ENCODE data around the gene MGARP.
"Not testable (repeated sequence)": the region's sequence is repeated elsewhere in the genome, so short reads cannot be mapped to it uniquely, and the experiment has no call there.

The MGARP gene

DNA sequence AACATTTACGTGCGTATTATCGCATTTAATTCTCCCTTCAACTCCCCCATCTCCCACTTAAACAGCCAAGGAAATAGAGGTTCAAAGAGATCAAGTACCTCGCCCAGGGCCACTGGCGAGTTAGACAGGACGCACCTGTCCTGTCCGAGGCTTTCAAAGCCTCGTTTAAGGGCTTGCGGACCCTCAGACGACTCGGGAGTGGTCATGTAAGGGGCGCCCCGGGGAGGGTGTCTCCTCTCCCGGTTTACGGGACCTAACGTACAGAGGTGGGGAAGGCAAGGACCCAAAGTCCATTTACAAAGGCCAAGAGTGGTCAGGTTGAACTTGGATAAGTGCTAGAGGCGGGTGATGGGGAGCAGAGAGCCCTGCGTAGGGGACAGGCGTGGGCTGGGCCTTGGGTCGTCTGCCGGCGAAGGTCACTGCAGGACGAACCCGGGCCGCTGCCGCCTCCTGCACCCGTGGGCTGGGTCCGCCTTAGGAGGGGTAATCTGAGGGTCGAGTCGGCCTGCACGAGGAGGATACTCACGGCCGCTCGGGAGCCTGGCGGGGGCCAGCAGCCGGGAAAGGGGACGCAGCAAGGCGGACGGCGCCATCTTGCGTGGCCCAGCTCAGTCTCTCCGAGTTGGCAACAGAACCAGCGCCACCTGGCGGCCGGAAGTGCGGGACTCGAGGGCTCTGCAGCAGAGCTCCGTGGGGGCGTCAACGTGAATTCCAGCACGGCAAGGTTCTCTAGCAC lies 15.3 kb upstream of the MGARP start:
- peak; percentile 87 for DNase-seq (ENCODE audit: low read depth)

DNA sequence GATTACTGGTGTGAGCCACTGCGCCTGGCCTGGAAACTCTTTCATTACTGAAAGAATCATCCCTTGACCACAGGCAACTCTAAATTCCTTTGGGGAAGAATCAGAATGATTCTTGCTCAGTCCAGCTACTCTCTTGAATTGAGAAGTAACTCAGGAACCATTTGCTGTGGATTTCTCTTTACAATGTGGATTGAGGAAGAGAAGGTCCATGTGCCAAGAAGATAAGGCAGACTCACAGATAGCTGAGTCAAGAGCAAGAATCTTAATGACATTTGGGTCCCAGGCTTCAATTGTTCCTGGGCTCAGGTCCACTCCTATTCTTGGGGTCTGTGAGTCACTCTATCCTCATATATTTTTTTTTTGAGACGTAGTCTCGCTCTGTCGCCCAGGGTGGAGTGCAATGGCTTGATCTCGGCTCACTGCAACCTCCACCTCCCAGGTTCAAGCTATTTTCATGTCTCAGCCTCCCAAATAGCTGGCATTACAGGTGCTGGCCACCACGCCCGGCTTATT lies 6.2 kb upstream of the MGARP start:
- no peak for DNase-seq (ENCODE audit: low read depth)

DNA sequence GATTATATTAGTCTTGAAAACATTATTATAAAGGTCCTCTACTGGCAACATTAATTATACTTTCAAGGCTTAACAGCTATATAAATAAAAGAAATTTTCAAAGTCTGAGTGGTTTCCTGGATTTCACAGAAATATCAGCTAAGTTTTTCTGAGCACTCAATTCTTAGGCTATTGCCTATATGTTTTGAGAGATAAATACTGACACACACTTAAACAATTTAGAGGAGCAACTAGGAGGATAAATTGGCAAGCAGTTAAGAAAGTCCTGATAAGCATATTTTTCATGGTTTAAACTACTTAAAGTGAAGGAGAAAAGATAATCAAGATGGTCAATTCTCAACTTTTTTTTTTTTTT lies 2.7 kb upstream of the MGARP start:
- DNase-seq (ENCODE audit: low read depth): no peak

DNA sequence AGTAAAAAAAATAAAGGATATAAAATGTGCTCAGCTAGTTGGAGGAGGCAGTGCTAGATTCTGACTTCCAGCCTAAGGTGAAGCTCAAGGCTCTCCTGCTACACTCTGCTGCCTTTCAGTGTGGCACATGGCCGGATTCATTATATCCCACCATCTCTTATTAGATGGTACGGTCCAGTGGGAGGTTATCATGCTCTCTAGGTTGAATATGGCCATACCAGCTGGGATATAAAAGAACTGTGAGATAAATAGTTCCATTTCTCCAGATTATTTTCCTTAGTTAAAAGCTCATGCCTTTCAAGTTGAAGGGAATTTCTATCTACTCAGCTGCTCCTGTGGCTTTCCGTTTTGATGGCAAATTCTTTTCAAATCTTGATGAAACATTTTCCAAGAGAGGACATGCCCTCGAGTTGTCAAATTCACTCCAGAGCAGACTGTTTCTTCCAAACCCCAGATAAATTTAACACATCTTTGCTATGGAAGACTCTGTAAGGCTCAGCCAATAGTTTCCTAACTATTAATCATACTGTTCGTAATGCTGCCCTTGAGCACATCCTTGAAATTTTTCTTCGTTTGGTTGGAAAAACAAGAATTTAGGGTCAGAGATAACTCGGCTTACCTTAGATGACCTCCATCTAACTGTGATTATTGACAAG lies 2.2 kb upstream of the MGARP start:
- DNase-seq (ENCODE audit: low read depth): no peak

DNA sequence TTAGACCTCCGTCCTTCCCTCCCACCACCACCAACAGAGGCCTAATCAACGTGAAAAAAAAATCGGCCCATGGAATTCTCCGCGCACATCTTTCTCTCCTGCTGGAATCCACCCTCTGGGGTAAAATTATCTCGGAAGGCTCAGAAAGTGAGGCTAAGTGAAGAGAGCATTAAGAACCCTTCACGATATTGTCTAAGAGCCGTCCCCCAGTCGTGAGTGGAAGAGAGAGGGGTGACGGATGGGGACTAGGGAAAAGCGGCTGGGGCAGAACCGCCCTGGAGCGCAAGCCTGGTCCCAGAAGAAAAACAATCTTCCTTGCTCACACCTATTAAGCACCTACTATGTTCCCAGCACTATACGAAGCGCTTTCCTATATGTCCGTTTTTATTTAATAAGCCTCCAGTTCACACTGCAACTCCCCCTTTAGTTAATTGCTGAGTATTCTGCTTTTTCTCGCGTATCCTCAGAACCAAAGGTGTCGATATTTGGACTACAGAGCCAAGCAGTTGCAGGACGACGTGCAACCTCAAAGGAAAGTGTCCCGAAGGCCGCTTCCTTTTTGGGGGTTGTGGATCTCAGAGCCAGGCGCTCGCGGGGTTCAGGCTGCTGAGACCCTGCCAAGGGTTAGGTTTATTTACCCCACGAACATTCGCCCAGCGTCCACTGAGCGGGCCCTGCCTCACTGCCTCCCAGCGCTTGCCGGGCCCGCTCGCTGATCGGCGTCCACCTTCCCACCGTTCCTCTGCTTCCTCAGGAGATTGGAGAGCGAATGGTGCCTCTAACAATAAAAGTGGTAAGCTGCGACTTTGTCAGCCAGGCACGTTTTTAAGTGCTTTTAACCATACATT lies 889 bp downstream of the MGARP start:
- DNase-seq (ENCODE audit: low read depth): no peak

DNA sequence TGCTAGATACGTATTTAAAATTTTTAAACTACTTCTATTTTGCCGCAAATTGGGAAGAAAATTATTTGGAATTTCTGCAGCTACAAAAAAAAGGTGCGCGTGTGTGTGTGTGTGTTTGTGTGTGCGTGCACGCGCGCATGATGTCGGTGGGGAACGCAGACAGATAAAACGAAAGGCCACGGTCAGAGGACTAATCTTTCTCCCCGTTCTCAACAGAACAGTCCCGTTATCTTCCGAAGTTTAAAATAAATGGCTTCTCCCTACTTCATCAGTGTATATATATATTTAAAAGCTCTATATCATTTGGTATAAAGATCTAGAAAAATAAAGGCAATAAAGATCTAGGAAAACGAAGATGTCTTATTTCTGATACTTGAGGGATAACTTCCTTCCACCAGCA lies 1.5 kb downstream of the MGARP start:
- DNase-seq (ENCODE audit: low read depth): no peak

DNA sequence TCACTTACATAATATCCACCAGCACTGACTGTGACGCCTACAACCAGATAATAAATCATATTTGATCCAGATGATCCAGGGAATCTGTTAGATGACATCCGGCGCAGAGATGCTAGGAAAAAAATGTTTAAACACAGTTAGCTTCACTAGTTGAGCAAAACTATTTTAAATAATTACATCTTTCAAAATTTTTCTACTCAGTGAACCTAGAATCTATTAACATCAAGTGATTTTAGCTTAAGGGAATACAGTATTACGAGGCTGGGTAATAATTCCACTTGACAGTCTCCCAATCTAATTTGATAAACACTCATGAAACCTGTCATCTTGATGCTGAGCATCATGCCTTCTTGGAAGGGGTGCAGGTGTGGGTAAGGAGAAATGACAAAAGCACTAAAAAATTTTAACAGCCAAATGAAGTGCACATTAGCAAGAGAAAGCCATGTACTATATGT lies 4.7 kb downstream of the MGARP start:
- DNase-seq (ENCODE audit: low read depth): no peak

DNA sequence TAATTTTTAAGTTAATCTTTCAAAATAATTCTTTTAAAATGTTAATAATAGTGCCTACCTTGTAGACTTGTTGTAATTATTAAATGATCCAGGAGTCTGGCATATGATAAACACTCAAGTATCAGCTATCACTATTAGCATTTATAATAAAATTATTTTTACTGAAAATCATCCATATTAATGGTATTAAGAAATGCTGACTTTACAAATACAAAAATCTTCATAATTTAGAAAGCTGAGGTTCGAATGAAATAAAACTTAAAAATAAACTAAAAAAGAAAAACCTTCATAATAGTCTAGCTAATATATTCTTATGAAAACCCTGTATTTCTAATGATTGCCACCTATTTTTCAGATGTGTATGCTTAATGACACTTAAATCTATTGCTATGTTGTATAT lies 5.2 kb downstream of the MGARP start:
- DNase-seq (ENCODE audit: low read depth): no peak

DNA sequence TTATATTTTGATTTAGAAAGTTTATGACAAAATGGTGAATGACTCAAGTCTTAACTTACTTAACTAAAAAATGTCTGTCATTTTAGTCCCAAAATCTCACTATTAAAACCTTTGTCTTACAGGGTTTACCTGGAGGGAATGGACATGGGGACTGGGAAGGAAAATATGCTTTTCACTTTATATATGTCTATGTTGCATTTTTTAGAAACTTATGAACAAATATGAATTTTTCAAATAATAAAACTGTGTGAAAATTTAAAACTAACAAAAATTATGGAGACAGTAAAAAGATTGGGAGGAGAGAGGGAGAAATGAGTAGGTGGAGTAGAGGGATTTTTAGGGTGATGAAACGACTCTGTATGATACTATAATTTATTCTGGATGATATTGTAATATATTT lies 6.2 kb downstream of the MGARP start:
- no peak for DNase-seq (ENCODE audit: low read depth)

DNA sequence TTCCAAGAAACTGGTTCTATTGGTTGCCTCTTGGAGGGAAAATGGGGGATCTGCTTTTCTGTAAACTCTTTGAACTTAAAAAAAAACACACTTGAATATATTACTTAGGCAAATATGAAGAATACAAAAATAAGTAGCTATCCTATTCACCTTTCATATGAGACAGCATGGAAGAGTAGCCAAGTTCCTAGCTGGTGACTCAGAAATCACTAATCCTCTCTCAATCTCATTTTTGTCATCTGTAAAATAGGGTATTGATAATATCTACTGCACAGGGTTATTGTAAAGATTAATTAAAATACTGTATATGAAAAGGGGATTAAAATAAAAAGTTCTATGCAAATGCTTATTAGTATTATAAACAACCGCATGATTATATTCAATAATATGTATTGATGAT lies 12.7 kb downstream of the MGARP start:
- DNase-seq (ENCODE audit: low read depth): no peak

DNA sequence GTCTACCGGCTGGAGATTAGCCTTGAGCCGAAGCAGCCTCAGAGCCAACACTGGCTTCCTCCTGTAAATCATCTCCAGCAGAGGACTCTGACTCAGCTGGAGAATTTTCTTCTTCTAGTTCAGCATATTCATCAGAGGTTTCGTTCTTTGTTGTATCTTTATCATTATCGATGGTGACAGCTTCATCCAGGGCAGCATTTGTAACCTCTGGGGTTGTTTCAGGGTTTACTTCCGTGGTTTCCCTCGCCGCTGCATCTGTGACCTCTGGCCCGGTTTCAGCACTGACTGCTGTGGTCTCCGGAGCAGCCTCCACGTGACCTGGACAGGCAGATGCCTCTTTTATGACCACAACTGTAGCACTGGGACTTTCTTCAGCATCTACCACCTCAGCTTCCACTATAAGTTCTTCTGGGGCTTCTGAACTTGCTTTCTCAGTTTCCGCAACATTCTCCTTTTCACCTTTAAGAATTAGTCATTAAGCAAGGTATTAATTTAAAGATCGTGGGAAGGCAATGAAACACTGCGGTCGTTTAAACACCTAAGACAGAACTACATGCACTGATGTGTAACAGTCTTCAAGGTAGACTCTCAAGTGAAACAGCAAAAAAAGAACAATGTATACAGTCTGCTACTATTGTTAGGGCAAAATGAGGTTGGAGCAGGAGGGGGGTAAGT lies 13.3 kb downstream of the MGARP start:
- peak; percentile 65 for DNase-seq (ENCODE audit: low read depth)

DNA sequence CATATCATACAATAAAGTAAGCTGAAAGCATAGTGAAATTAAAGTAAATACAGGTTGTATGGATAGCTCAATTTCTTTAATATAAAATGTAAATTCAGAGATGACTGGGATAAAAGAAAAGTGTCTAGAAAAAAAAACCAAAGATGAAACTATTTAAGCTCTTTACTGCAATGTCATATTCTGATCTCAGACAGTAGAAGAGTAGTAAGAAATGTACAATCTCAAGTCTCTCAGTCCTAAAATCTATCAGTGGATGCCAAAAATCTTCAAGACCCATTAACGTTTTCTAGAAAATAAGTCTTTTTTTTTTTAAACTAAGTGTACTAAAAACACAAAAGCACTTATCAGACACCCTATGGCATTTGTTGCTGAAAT lies 13.8 kb downstream of the MGARP start:
- no peak for DNase-seq (ENCODE audit: low read depth)

DNA sequence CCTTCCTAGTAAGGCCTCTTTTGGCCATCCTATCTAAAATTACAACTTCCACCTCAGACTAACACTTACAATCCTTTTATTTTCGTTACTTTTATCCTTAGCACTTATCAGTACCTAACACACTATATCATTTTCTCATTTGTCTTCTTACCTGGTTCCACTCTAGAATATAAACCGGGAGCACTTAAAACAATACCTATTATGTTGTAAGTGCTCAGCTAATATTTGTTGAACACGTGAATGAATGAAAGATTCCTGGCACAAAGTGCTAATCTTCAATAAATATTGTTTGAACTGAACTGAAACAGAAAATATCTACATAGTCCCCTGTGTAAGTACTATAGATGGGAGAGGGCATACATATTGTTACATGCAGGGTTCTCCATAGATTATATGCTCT lies 14.4 kb downstream of the MGARP start:
- DNase-seq (ENCODE audit: low read depth): no peak

DNA sequence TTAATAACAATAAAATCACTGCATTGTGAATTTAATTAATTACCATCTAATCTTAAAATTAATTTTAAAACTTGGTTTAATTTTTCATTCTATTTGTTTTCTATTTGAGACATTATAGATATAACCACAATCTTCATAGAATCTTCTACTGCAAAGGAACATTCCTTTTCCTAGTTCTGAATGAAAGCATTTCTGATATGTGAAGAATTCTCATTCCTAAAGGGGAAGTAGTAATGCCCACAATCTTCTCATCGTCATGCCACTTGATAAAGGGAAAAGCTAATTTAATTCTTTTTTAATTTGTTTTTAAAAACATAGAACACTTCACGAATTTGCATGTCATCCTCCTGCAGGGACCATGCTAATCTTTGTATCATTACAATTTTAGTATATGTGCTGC lies 23.7 kb downstream of the MGARP start:
- DNase-seq (ENCODE audit: low read depth): no peak

DNA sequence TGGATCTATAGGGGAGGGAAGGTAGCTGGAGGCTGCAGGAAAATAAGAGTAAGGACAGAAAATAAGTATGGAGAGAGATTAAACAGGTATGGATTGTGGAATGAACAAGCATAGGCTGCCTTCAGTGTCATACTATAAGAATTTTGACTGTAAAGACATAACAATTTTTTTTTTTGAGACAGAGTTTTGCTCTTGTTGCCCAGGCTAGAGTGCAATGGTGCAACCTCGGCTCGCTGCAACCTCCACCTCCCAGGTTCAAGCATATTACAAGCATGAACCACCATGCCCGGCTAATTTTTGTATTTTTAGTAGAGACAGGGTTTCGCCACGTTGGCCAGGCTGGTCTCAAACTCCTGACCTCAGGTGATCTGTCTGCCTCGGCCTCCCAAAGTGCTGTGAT lies 24.4 kb downstream of the MGARP start:
- not testable (repeated sequence) for DNase-seq (ENCODE audit: low read depth)

DNA sequence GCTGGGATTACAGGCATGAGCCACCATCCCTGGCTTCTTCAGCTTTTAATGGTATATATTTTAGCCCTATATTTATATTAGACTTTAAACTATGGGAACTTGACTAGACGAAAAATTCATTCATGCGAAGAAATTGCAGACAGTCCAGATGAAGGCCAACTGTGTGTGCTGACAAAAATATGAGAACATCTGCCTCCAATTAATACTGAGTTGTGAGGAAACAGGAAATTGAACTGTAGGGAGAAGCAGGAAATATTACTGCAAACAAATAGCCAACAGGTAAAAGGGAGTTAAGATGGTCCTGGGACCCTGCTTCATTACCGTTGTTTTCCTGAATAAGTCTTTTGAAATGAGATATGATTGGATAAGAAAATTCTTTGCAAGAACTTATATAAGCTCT lies 26.3 kb downstream of the MGARP start:
- no peak for DNase-seq (ENCODE audit: low read depth)

DNA sequence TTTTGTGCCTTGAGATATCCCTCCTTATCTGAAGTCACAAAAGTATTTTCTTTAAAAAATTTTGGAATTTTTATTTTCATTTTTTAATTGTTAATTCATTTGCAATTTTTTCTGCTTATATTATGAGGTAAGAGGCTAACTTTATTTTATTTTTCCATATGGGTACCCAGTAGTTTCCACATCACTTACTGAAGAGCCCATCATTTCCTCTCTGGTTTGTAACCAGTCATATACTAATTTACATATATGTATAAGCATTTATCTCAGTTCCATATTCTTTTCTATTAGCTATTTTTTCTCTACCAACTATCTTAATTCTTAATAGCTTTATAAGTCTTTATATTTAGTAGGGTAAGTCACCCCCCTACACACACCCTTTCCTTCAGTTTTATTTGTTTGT lies 27.0 kb downstream of the MGARP start:
- no peak for DNase-seq (ENCODE audit: low read depth)

DNA sequence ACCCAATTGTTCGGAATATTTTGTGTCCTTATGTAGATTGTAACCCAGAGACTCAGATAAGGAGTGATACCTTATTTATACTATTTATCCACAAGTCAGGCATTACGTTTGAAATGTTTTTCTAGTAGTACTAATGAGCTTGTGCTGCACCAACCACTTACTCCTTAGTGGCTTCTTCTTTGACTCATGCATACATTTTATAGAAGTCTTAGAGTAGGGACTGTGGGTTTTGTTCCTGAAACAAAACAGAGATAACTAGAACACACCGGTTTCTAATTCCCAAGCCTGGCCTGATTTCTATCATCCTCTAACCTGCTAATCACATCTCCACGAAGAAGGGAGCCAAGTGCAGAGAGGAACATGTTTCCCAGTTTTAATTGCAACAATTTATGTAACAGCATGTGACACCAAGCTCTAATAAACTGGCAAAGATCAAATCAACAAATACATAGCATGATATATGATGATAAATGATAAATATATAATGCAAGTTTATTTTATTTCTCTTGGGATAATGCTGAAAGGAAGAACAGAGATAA lies 32.3 kb downstream of the MGARP start:
- no peak for DNase-seq (ENCODE audit: low read depth)

DNA sequence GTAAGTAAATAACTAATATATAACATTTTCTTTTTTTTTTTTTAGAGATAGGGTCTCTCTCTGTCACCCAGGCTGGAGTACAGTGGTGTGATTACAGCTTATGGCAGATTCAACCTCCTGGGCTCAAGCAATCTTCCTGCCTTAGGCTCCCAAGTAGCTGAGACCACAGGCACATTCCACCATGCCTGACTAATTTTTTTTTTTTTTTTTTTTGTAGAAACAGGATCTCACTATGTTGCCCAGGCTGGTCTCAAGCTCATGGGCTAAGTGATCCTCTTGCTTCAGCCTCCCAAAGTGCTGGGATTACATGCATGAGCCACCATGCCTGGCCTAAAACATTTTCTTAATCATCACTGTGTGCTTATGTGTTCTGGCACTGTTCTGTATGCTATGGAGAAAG lies 32.8 kb downstream of the MGARP start:
- no peak for DNase-seq (ENCODE audit: low read depth)

DNA sequence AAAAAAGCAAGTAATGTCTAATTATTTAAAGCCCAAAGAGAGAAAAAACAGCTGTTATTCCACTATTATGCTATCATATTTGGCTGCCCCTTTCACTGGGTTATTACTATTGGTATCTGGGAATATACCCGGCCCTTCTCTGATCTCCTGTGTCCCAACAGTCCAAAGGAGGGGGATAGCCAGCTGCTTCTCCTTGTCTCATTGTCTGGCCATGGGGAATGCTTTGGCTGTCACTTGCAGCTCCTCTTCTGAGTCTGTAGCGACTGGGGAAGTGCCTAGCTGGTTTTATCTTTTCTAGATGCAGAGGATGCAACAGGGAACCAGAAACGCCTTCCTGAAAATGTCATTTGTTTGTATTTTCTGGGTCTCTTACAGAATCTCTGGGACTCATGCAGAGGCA lies 33.9 kb downstream of the MGARP start:
- no peak for DNase-seq (ENCODE audit: low read depth)

DNA sequence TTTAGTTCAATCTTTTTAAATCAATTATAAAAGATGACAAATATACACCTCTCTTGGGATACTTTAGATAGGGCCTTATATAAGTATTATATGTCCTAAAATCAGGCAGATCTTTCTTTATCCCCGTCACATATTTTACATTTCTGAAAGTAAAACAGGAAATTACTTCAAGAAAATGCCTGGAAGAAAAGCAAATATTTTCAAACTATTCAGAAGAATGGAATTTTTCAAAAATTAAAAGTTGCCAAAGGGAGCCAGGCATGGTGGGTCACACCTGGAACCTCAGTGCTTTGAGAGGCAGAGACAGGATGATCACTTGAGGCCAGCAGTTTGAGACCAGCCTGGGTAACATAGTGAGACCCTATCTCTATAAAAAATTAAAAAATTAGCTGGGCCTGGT lies 34.4 kb downstream of the MGARP start:
- DNase-seq (ENCODE audit: low read depth): no peak
